H9 (cell line): Measurements from ENCODE around the gene ADGRD1. TPM values are rescaled to one million over a fixed set of nuclear protein-coding genes. Genes with fewer than 3 reads are reported as not detected.

ENCODE experiments used
- DNase-seq: peaks from one replicate; pipeline ENCODE4 v3.0.0-alpha.2; 2017
- H2AFZ ChIP-seq: one replicate; pipeline ENCODE4 v1.6.1; 2013; ENCODE audit warnings: mild to moderate bottlenecking, low read length, control low read depth, moderate library complexity
- H2AK5ac ChIP-seq: 2 replicates; pipeline ENCODE4 v1.6.1; 2013; ENCODE audit warnings: low read length, control low read depth, mixed read lengths; ENCODE audit not compliant: insufficient read length
- H2BK120ac ChIP-seq: one replicate; pipeline ENCODE4 v1.6.1; 2013; ENCODE audit warnings: low read depth, mild to moderate bottlenecking, low read length, control low read depth, inconsistent platforms; ENCODE audit not compliant: poor library complexity, severe bottlenecking
- H2BK12ac ChIP-seq: 2 replicates; pipeline ENCODE4 v1.6.1; 2013; ENCODE audit warnings: low read length, control low read depth, mixed read lengths, low read depth; ENCODE audit not compliant: insufficient read length
- H2BK15ac ChIP-seq: 2 replicates; pipeline ENCODE4 v1.6.1; 2013; ENCODE audit warnings: low read depth, low read length, control low read depth
- H2BK20ac ChIP-seq: one replicate; pipeline ENCODE4 v1.6.1; 2013; ENCODE audit warnings: low read depth, mild to moderate bottlenecking, low read length, control low read depth, inconsistent platforms; ENCODE audit not compliant: poor library complexity, severe bottlenecking
- H2BK5ac ChIP-seq: 2 replicates; pipeline ENCODE4 v1.6.1; 2013; ENCODE audit warnings: low read length, control low read depth, mixed read lengths; ENCODE audit not compliant: insufficient read length
- H3K14ac ChIP-seq: 2 replicates; pipeline ENCODE4 v1.6.1; 2013; ENCODE audit warnings: low read length, control low read depth; ENCODE audit not compliant: insufficient read depth
- H3K18ac ChIP-seq: 2 replicates; pipeline ENCODE4 v1.6.1; 2013; ENCODE audit warnings: low read depth, mild to moderate bottlenecking, mixed read lengths, low read length, control low read depth; ENCODE audit not compliant: insufficient read length
- H3K23ac ChIP-seq: 2 replicates; pipeline ENCODE4 v1.6.1; 2013; ENCODE audit warnings: low read length, control low read depth, mixed read lengths, low read depth; ENCODE audit not compliant: insufficient read length
- H3K23me2 ChIP-seq: 2 replicates; pipeline ENCODE4 v1.6.1; 2013; ENCODE audit warnings: low read depth, mild to moderate bottlenecking, mixed read lengths, low read length, control low read depth; ENCODE audit not compliant: insufficient read length, poor library complexity, severe bottlenecking
- H3K27ac ChIP-seq: 2 replicates; pipeline ENCODE4 v1.5.1; 2013; ENCODE audit warnings: low read length, control low read depth, mixed read lengths, low read depth; ENCODE audit not compliant: insufficient read length
- H3K27me3 ChIP-seq: 2 replicates; pipeline ENCODE4 v1.6.1; 2013; ENCODE audit warnings: low read length, control low read depth, inconsistent platforms; ENCODE audit not compliant: insufficient read depth
- H3K4ac ChIP-seq: 2 replicates; pipeline ENCODE4 v1.6.1; 2013; ENCODE audit warnings: low read depth, mild to moderate bottlenecking, control low read depth, inconsistent platforms, low read length, moderate library complexity
- H3K4me1 ChIP-seq: 2 replicates; pipeline ENCODE4 v1.6.1; 2013; ENCODE audit warnings: low read length, control low read depth, inconsistent platforms; ENCODE audit not compliant: insufficient read depth
- H3K4me2 ChIP-seq: 2 replicates; pipeline ENCODE4 v1.6.1; 2013; ENCODE audit warnings: low read length, control low read depth, mixed read lengths; ENCODE audit not compliant: insufficient read length, insufficient read depth
- H3K56ac ChIP-seq: 2 replicates; pipeline ENCODE4 v1.6.1; 2013; ENCODE audit warnings: low read depth, mild to moderate bottlenecking, mixed read lengths, low read length, control low read depth; ENCODE audit not compliant: insufficient read length
- H3K79me1 ChIP-seq: 2 replicates; pipeline ENCODE4 v1.6.1; 2013; ENCODE audit warnings: low read depth, mild to moderate bottlenecking, moderate library complexity, low read length, control low read depth, inconsistent platforms; ENCODE audit not compliant: insufficient read depth, poor library complexity, severe bottlenecking
- H3K79me2 ChIP-seq: 2 replicates; pipeline ENCODE4 v1.6.1; 2013; ENCODE audit warnings: low read length, control low read depth, inconsistent platforms; ENCODE audit not compliant: insufficient read depth
- H3K9ac ChIP-seq: 2 replicates; pipeline ENCODE4 v1.6.1; 2013; ENCODE audit warnings: low read length, control low read depth, mixed read lengths; ENCODE audit not compliant: insufficient read length; ENCODE audit errors: extremely low read depth
- H3K9me3 ChIP-seq: one replicate; pipeline ENCODE4 v1.6.1; 2013; ENCODE audit warnings: low read depth, low read length, inconsistent platforms; ENCODE audit not compliant: control insufficient read depth
- H3T11ph ChIP-seq: one replicate; pipeline ENCODE4 v1.6.1; 2013; ENCODE audit warnings: mild to moderate bottlenecking, low read length, control low read depth, inconsistent platforms
- H4K20me1 ChIP-seq: one replicate; pipeline ENCODE4 v1.6.1; 2013; ENCODE audit not compliant: control insufficient read depth, insufficient read length, insufficient read depth
- H4K5ac ChIP-seq: 2 replicates; pipeline ENCODE4 v1.6.1; 2013; ENCODE audit warnings: low read depth, mild to moderate bottlenecking, mixed read lengths, low read length, control low read depth; ENCODE audit not compliant: insufficient read length
- H4K8ac ChIP-seq: replicated peaks from 2 replicates; pipeline ENCODE4 v1.6.1; 2013; ENCODE audit warnings: low read length, control low read depth, mixed read lengths, low read depth; ENCODE audit not compliant: insufficient read length
- H4K91ac ChIP-seq: 2 replicates; pipeline ENCODE4 v1.6.1; 2013; ENCODE audit warnings: low read depth, mild to moderate bottlenecking, moderate library complexity, mixed read lengths, low read length, control low read depth; ENCODE audit not compliant: insufficient read length
- H3K27ac Mint-ChIP-seq, 3 experiments: 2 replicates in 2 of 3; 3 replicates in 1 of 3; pipeline ENCODE4 v1.8.0; 2020 to 2021; ENCODE audit warnings: mixed read lengths in 3 of 3, mild to moderate bottlenecking in 1 of 3, moderate library complexity in 1 of 3
- H3K27me3 Mint-ChIP-seq: 2 replicates; pipeline ENCODE4 v1.8.0; 2021; ENCODE audit warnings: low read depth, mild to moderate bottlenecking, moderate library complexity, mixed read lengths
- H3K36me3 Mint-ChIP-seq, 3 experiments: 2 replicates in 2 of 3; 3 replicates in 1 of 3; pipeline ENCODE4 v1.8.0; 2020 to 2021; ENCODE audit warnings: low read depth in 3 of 3, mixed read lengths in 3 of 3; ENCODE audit not compliant: insufficient read depth in 1 of 3
- H3K4me1 Mint-ChIP-seq, 2 experiments: 2 replicates each; pipeline ENCODE4 v1.8.0; 2020; ENCODE audit warnings: mixed read lengths in 2 of 2
- H3K4me3 Mint-ChIP-seq, 2 experiments: 2 replicates in 1 of 2; 3 replicates in 1 of 2; pipeline ENCODE4 v1.8.0; 2020 to 2021; ENCODE audit warnings: mild to moderate bottlenecking in 2 of 2, mixed read lengths in 2 of 2, moderate library complexity in 1 of 2
- H3K9me3 Mint-ChIP-seq, 2 experiments: 2 replicates in 1 of 2; 3 replicates in 1 of 2; pipeline ENCODE4 v1.8.0; 2020; ENCODE audit warnings: mild to moderate bottlenecking in 2 of 2, mixed read lengths in 2 of 2, moderate library complexity in 1 of 2
- WGBS: extraction: QIAGEN DNeasy Blood & Tissue Kit; methylation state at CpG from one replicate; pipeline ENCODE4 v1.1.7; 2013; ENCODE audit warnings: missing lambda C conversion rate, low lambda C conversion rate, mixed read lengths; ENCODE audit not compliant: insufficient read length; ENCODE audit errors: extremely low coverage; 5-methylcytosine and 5-hydroxymethylcytosine counted together
- total RNA-seq: library from RNA; stranded (reverse); gene quantifications from 2 replicates; pipeline ENCODE4 v1.2.1, GENCODE V29; 2021
- TF ChIP-seq, protein P1 (sequence below): fragments of 200-600 bp; sonication (generic); conservative IDR thresholded peaks from 3 replicates; pipeline ENCODE4 v1.8.0; 2021; ENCODE audit warnings: antibody characterized with exemption, mild to moderate bottlenecking

The ADGRD1 gene
- total RNA-seq, 1 experiment from 2014 or later: 0.52 TPM

DNA sequence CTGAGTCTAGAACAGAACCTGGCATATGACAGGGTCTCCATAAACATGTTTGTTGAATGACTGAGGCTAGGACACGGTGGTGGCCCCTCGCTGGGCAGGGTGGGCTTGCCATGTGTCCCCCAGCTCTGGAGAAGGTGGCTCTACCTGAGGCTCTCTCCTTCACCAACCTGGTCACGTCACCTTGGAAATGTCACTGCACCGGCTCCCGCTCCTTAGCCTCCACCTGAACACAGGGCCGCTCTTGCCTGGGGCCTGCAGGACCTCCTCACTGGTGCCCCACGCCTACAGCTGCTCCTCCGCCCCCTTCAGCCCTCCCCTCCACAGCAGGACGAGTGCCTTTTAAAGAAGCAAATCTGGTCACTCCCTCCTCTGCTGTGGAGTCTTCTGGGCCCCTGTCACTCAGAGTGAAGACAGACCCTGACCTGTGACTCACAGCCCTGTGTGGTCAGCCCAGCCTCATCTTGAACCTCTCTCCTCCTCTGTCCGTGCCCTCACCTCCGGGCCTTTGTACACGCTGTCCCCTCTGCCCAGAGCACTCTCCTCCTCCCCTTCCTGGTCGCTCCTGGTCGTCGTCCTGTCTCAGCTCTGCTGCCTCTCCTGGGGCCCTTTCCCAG lies 81.0 kb downstream of the ADGRD1 start:
- H3K4me2 ChIP-seq: no peak overlapping the region
- no peak overlapping the region for H3K14ac ChIP-seq
- H3K27ac ChIP-seq: no peak overlapping the region
- H4K8ac ChIP-seq: no peak overlapping the region
- H3K4ac ChIP-seq: no peak overlapping the region
- no peak overlapping the region for H3K23ac ChIP-seq
- H4K5ac ChIP-seq: no peak overlapping the region
- H3K27me3 Mint-ChIP-seq: no peaks in the 10 kb centered on the region; the same call in 1 of the 2 replicates
- no peak overlapping the region for H3K18ac ChIP-seq
- no peak overlapping the region for H2BK15ac ChIP-seq
- no peak overlapping the region; a peak in 1 of 5 replicates for H3K4me3 Mint-ChIP-seq
- H3K79me1 ChIP-seq: no peaks in the 10 kb centered on the region
- no peaks in the 10 kb centered on the region for H3K79me2 ChIP-seq
- no peak overlapping the region for H2AFZ ChIP-seq
- H2BK20ac ChIP-seq: no peak overlapping the region
- H2BK5ac ChIP-seq: no peak overlapping the region
- H3K56ac ChIP-seq: no peak overlapping the region
- H2BK12ac ChIP-seq: no peak overlapping the region
- H4K91ac ChIP-seq: no peak overlapping the region
- no peaks in the 10 kb centered on the region for H3K23me2 ChIP-seq
- no peaks in the 10 kb centered on the region for H4K20me1 ChIP-seq
- WGBS: no CpG with 5 or more reads among the region's 15 CpGs
- no peaks in the 10 kb centered on the region for H3K4me1 Mint-ChIP-seq
- H3K9me3 Mint-ChIP-seq: peaks cover 17 to 19% of the 10 kb centered on the region in 2 experiments
- H3K36me3 Mint-ChIP-seq: peaks cover 6 to 20% (median 16%) of the 10 kb centered on the region in 3 experiments
- no peak overlapping the region for H2AK5ac ChIP-seq
- H3T11ph ChIP-seq: no peak overlapping the region
- H3K9ac ChIP-seq: no peak overlapping the region
- DNase-seq: no peak
- no peaks in the 10 kb centered on the region for H3K4me1 ChIP-seq
- no peak overlapping the region; a peak in 2 of 7 replicates for H3K27ac Mint-ChIP-seq
- no peaks in the 10 kb centered on the region for H3K9me3 ChIP-seq
- H3K27me3 ChIP-seq: no peaks in the 10 kb centered on the region; the same call in 1 of the 2 replicates
- TF ChIP-seq, protein P1, sequence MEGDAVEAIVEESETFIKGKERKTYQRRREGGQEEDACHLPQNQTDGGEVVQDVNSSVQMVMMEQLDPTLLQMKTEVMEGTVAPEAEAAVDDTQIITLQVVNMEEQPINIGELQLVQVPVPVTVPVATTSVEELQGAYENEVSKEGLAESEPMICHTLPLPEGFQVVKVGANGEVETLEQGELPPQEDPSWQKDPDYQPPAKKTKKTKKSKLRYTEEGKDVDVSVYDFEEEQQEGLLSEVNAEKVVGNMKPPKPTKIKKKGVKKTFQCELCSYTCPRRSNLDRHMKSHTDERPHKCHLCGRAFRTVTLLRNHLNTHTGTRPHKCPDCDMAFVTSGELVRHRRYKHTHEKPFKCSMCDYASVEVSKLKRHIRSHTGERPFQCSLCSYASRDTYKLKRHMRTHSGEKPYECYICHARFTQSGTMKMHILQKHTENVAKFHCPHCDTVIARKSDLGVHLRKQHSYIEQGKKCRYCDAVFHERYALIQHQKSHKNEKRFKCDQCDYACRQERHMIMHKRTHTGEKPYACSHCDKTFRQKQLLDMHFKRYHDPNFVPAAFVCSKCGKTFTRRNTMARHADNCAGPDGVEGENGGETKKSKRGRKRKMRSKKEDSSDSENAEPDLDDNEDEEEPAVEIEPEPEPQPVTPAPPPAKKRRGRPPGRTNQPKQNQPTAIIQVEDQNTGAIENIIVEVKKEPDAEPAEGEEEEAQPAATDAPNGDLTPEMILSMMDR: no peak
- H2BK120ac ChIP-seq: no peak overlapping the region
